ENCODE data around the gene RUFY4.

The RUFY4 gene

GRCh38 chr2:218138047-218138446 lies 69.0 kb downstream of the RUFY4 start:
- TF ChIP-seq CTCF (IDR thresholded peaks at IDR 0.05) = no peak
- TF ChIP-seq ZFX (IDR thresholded peaks at IDR 0.05; ENCODE audit: borderline replicate concordance) = no peak
- no peak overlapping the region for H3K27ac ChIP-seq

Data from 22Rv1 (cell line).